NCI-H1694 treated with DMSO at 0.1 percent for 48 hours (cell line): ENCODE results near the gene MAFB.

Experiments used
- DNase-seq: peaks from one replicate; lab custom pipeline; 2025; lab: John Stamatoyannopoulos, UW

MAFB gene

GRCh38 chr20:40681165-40681564 lies 7.9 kb downstream of the MAFB start:
- DNase-seq = no peak

- DNase-seq = no peak
Measured at GRCh38 chr20:40680161-40680959, 8.7 kb downstream of the MAFB start.

- no peak for DNase-seq
Measured at GRCh38 chr20:40679184-40679583, 9.9 kb downstream of the MAFB start.

GRCh38 chr20:40678286-40678875 lies 10.7 kb downstream of the MAFB start:
- DNase-seq = no peak

GRCh38 chr20:40677343-40677924 lies 11.6 kb downstream of the MAFB start:
- no peak for DNase-seq

- no peak for DNase-seq
Measured at GRCh38 chr20:40676491-40677269, 12.4 kb downstream of the MAFB start.

GRCh38 chr20:40675599-40676221 lies 13.3 kb downstream of the MAFB start:
- DNase-seq = no peak

GRCh38 chr20:40673442-40673841 lies 15.6 kb downstream of the MAFB start:
- DNase-seq = no peak

- no peak for DNase-seq
Measured at GRCh38 chr20:40672095-40672494, 16.9 kb downstream of the MAFB start.

GRCh38 chr20:40670253-40670652 lies 18.8 kb downstream of the MAFB start:
- no peak for DNase-seq

- DNase-seq = no peak
Measured at GRCh38 chr20:40669692-40670091, 19.3 kb downstream of the MAFB start.

- DNase-seq = no peak
Measured at GRCh38 chr20:40668449-40669228, 20.4 kb downstream of the MAFB start.

- no peak for DNase-seq
Measured at GRCh38 chr20:40667503-40667902, 21.5 kb downstream of the MAFB start.

GRCh38 chr20:40666336-40666735 lies 22.7 kb downstream of the MAFB start:
- no peak for DNase-seq

GRCh38 chr20:40664891-40665290 lies 24.1 kb downstream of the MAFB start:
- DNase-seq = no peak

GRCh38 chr20:40663991-40664880 lies 24.8 kb downstream of the MAFB start:
- no peak for DNase-seq

GRCh38 chr20:40663304-40663790 lies 25.7 kb downstream of the MAFB start:
- DNase-seq = no peak

- no peak for DNase-seq
Measured at GRCh38 chr20:40659567-40659966, 29.5 kb downstream of the MAFB start.

- no peak for DNase-seq
Measured at GRCh38 chr20:40658509-40658908, 30.5 kb downstream of the MAFB start.

- no peak for DNase-seq
Measured at GRCh38 chr20:40657526-40657925, 31.5 kb downstream of the MAFB start.
